Measurements from ENCODE around the gene HECA. TPM values are rescaled to one million over a fixed set of nuclear protein-coding genes. Genes with fewer than 3 reads are reported as not detected.

The HECA gene
- total and polyA plus RNA-seq, 10 of the 15 experiments (the other 5 are each of a cell fraction or from before 2014, with no cell fraction given), result 0.52 to 7.2 (median 2.7) TPM

DNA sequence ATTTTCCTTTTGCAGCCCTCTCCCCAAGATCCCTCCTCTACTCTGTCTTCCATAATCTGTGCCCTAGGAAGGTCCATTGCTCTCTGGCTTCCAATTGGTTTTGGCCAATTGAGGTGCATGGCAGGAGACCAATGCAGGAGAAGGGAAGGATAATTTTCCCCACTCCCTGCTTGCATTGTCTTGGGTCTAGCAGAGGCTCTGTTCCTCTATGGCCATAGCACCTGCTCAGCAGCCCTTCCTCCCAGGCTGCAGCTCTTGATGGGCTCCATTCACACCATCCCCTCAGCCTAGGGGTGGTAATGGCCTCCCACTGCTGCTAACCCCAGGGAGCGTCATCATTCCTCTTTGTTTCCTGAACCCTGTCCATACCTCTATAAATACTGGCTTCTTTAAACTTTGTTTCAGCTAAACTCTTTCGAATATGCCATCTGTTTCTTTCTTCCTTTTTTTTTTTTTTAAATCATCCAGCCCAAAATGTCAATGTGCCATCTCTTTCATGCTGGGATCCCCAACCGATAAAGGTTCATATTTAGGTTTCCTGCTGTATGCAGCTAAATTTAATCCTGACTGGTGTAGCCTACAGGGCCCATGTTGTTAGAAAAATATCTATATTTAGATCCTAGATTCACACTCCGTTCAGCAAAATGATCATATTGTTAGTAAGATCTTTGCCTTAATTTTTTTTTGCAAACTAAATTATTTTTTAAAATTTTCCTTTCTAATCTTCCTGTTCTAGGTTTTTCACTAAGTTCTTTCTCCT is 63.8 kb downstream of the HECA start:
- no peak overlapping the region for H3K4me3 ChIP-seq
- no peaks in the 10 kb centered on the region for H3K4me1 ChIP-seq (ENCODE audit: control insufficient read depth, insufficient read depth, low read length)
- WGBS (ENCODE audit: insufficient coverage, insufficient replicate concordance, low lambda C conversion rate, missing lambda C conversion rate), result 8% methylated on average over 4 of the region's 4 CpGs
- H2AFZ ChIP-seq (ENCODE audit: control insufficient read depth, low read depth, low read length), result no peak overlapping the region
- DNase-seq (ENCODE audit: low read depth, low spot score) (no peak), ATAC-seq (no peak), FAIRE-seq (no peak)
- H3K9ac ChIP-seq (ENCODE audit: control insufficient read depth, insufficient read depth, low read length), result no peak overlapping the region
- TF ChIP-seq RB1 (IDR thresholded peaks at IDR 0.05; ENCODE audit: borderline replicate concordance) (no peak), ZNF622 (IDR thresholded peaks at IDR 0.05) (no peak), HDGF (IDR thresholded peaks at IDR 0.05) (no peak), TCF3 (IDR thresholded peaks at IDR 0.05; ENCODE audit: borderline replicate concordance, insufficient read depth, low read depth, low read length) (no peak), SP1 (IDR thresholded peaks at IDR 0.05; ENCODE audit: low read depth, low read length) (no peak), ESRRA (IDR thresholded peaks at IDR 0.05; ENCODE audit: low read length) (no peak), NRF1 (conservative IDR thresholded peaks at IDR 0.05; ENCODE audit: low read depth, low read length) (no peak)
- TF ChIP-seq, protein P1, sequence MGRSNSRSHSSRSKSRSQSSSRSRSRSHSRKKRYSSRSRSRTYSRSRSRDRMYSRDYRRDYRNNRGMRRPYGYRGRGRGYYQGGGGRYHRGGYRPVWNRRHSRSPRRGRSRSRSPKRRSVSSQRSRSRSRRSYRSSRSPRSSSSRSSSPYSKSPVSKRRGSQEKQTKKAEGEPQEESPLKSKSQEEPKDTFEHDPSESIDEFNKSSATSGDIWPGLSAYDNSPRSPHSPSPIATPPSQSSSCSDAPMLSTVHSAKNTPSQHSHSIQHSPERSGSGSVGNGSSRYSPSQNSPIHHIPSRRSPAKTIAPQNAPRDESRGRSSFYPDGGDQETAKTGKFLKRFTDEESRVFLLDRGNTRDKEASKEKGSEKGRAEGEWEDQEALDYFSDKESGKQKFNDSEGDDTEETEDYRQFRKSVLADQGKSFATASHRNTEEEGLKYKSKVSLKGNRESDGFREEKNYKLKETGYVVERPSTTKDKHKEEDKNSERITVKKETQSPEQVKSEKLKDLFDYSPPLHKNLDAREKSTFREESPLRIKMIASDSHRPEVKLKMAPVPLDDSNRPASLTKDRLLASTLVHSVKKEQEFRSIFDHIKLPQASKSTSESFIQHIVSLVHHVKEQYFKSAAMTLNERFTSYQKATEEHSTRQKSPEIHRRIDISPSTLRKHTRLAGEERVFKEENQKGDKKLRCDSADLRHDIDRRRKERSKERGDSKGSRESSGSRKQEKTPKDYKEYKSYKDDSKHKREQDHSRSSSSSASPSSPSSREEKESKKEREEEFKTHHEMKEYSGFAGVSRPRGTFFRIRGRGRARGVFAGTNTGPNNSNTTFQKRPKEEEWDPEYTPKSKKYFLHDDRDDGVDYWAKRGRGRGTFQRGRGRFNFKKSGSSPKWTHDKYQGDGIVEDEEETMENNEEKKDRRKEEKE (IDR thresholded peaks at IDR 0.05), result no peak
- H3K4me2 ChIP-seq (ENCODE audit: control insufficient read depth, insufficient read depth), result no peak overlapping the region
- no peaks in the 10 kb centered on the region for H3K9me3 ChIP-seq (replicated peaks; ENCODE audit: control insufficient read depth, insufficient read depth, low read length)
- H3K27ac ChIP-seq (ENCODE audit: control insufficient read depth, insufficient read depth), result no peak overlapping the region
- no peaks in the 10 kb centered on the region for H4K20me1 ChIP-seq (ENCODE audit: control insufficient read depth, insufficient read depth)
- intact Hi-C loops (cut with micrococcal nuclease; ENCODE audit: unreplicated experiment), result no loop called here
- ChIA-PET CTCF (interaction anchor here (1.0 to 1.4 kb wide), 2 partner anchors 20 to 362 kb away, joined by 3 to 4 read pairs; no protein-coding TSS in a partner anchor), RAD21 (ENCODE audit: unreplicated experiment) (interaction anchor here (0.6 to 1.7 kb wide), 2 partner anchors 21 to 142 kb away, joined by 3 to 6 read pairs; no protein-coding TSS in a partner anchor), POLR2A (interaction anchor here (0.7 kb wide), 1 partner anchor 154 kb away, joined by 3 read pairs; no protein-coding TSS in a partner anchor), SMC1A (ENCODE audit: uncharacterized antibody, unreplicated experiment) (no interaction called here)
- BruUV-seq (replicated peaks), result no TSS peak
- H3K36me3 ChIP-seq (ENCODE audit: control insufficient read depth in 2 of 2, insufficient read depth in 2 of 2, low read length in 1 of 2), result no peaks in the 10 kb centered on the region
- in situ Hi-C loops (cut with MboI), result no loop called here
- no peaks in the 10 kb centered on the region for H3K79me2 ChIP-seq (ENCODE audit: control insufficient read depth, insufficient read depth, low read length)
- no peaks in the 10 kb centered on the region for H3K27me3 ChIP-seq (replicated peaks in 1 of 2; ENCODE audit: control insufficient read depth in 2 of 2, insufficient read depth in 2 of 2, low read length in 1 of 2)
